IMR-90 (cell line): ENCODE data around the gene C2orf92. TPM values are rescaled to one million over a fixed set of nuclear protein-coding genes. Genes with fewer than 3 reads are reported as not detected.

Source experiments
- ATAC-seq: fragments of 200-7000 bp; cut with Tn5 transposase; 2 replicates; pipeline ENCODE4 v1.9.1; 2020; ENCODE audit warnings: low read depth, mild to moderate bottlenecking, moderate library complexity
- BruUV-seq: library from RNA; stranded (reverse); fragments of 400-500 nt; replicated peaks from 2 replicates; lab custom pipeline; 2021; lab: Mats Ljungman, UMichigan
- CTCF ChIA-PET: fragments of 300-600 bp; formaldehyde crosslinking; extraction: SDS; loops from one replicate; lab custom pipeline; 2021; ENCODE audit warnings: antibody characterized with exemption; lab: Yijun Ruan, JAX
- POLR2A ChIA-PET: fragments of 300-600 bp; sonication (Branson Sonifier 250); formaldehyde crosslinking; loops from one replicate; lab custom pipeline; 2022; ENCODE audit warnings: antibody characterized with exemption; ENCODE audit not compliant: unreplicated experiment; lab: Charles Lee
- DNase-seq: peaks from one replicate; pipeline ENCODE4 v3.0.0; 2013
- H2AFZ ChIP-seq: replicated peaks from 2 replicates; pipeline ENCODE3; 2013; ENCODE audit warnings: low read length, mild to moderate bottlenecking; ENCODE audit not compliant: poor library complexity
- H2AK5ac ChIP-seq: 2 replicates; pipeline ENCODE4 v1.6.1; 2013; ENCODE audit warnings: low read depth, low read length, inconsistent platforms
- H2AK9ac ChIP-seq: replicated peaks from 2 replicates; pipeline ENCODE3; 2013; ENCODE audit warnings: mild to moderate bottlenecking, low read depth, low read length, moderate library complexity; ENCODE audit not compliant: poor library complexity
- H2BK120ac ChIP-seq: 2 replicates; pipeline ENCODE4 v1.6.1; 2013; ENCODE audit warnings: low read depth, low read length, inconsistent platforms
- H2BK15ac ChIP-seq: 3 replicates; pipeline ENCODE4 v1.6.1; 2013; ENCODE audit warnings: low read depth, low read length, inconsistent platforms
- H2BK20ac ChIP-seq: 2 replicates; pipeline ENCODE4 v1.6.1; 2013; ENCODE audit warnings: low read depth, mild to moderate bottlenecking, inconsistent platforms, low read length, moderate library complexity
- H2BK5ac ChIP-seq: 2 replicates; pipeline ENCODE4 v1.6.1; 2013; ENCODE audit warnings: mild to moderate bottlenecking, low read depth, low read length, inconsistent platforms; ENCODE audit not compliant: poor library complexity, severe bottlenecking
- H3K14ac ChIP-seq: replicated peaks from 2 replicates; pipeline ENCODE4 v1.6.1; 2013; ENCODE audit warnings: low read depth, low read length, inconsistent platforms
- H3K18ac ChIP-seq: 2 replicates; pipeline ENCODE4 v1.6.1; 2013; ENCODE audit warnings: low read depth, low read length, control low read depth
- H3K23ac ChIP-seq: 2 replicates; pipeline ENCODE4 v1.6.1; 2013; ENCODE audit warnings: low read depth, low read length, inconsistent platforms
- H3K27ac ChIP-seq: 2 replicates; pipeline ENCODE4 v1.5.1; 2013; ENCODE audit warnings: mild to moderate bottlenecking, control low read depth, low read length; ENCODE audit not compliant: insufficient read depth
- H3K27me3 ChIP-seq: 2 replicates; pipeline ENCODE4 v1.6.1; 2013; ENCODE audit warnings: low read length; ENCODE audit not compliant: control insufficient read depth, insufficient read depth
- H3K36me3 ChIP-seq: 2 replicates; pipeline ENCODE4 v1.6.1; 2013; ENCODE audit warnings: low read length, mixed read lengths; ENCODE audit not compliant: control insufficient read depth, insufficient read depth
- H3K4ac ChIP-seq: 2 replicates; pipeline ENCODE4 v1.6.1; 2013; ENCODE audit warnings: low read depth, low read length, inconsistent platforms
- H3K4me1 ChIP-seq: 2 replicates; pipeline ENCODE4 v1.6.1; 2013; ENCODE audit warnings: low read length, mixed read lengths; ENCODE audit not compliant: control insufficient read depth, insufficient read depth
- H3K4me2 ChIP-seq: 2 replicates; pipeline ENCODE4 v1.6.1; 2013; ENCODE audit warnings: low read depth, mild to moderate bottlenecking, control low read depth, low read length, moderate library complexity
- H3K4me3 ChIP-seq: 2 replicates; pipeline ENCODE4 v1.5.1; 2013; ENCODE audit warnings: low read depth, mild to moderate bottlenecking, control low read depth, low read length, moderate library complexity; ENCODE audit not compliant: insufficient read depth
- H3K56ac ChIP-seq: 2 replicates; pipeline ENCODE4 v1.6.1; 2013; ENCODE audit warnings: low read length, inconsistent platforms; ENCODE audit not compliant: insufficient read depth; ENCODE audit errors: extremely low read depth
- H3K79me1 ChIP-seq, 2 experiments: 2 replicates each; pipeline ENCODE4 v1.6.1; 2013; ENCODE audit warnings: low read length in 2 of 2, inconsistent platforms in 1 of 2, low read depth in 1 of 2
- H3K9ac ChIP-seq: 2 replicates; pipeline ENCODE4 v1.6.1; 2013; ENCODE audit warnings: low read depth, low read length, control low read depth
- H3K9me1 ChIP-seq: 2 replicates; pipeline ENCODE4 v1.6.1; 2013; ENCODE audit warnings: low read length, inconsistent platforms; ENCODE audit not compliant: insufficient read depth
- H3K9me3 ChIP-seq: 2 replicates; pipeline ENCODE4 v1.6.1; 2013; ENCODE audit warnings: low read length; ENCODE audit not compliant: control insufficient read depth, insufficient read depth
- H4K20me1 ChIP-seq: 2 replicates; pipeline ENCODE4 v1.6.1; 2013; ENCODE audit warnings: low read length, inconsistent platforms; ENCODE audit not compliant: insufficient read depth
- H4K5ac ChIP-seq: 2 replicates; pipeline ENCODE4 v1.6.1; 2013; ENCODE audit warnings: mild to moderate bottlenecking, low read depth, low read length, control low read depth
- H4K8ac ChIP-seq, 2 experiments: 2 replicates each; pipeline ENCODE4 v1.6.1; 2013; ENCODE audit warnings: low read depth in 2 of 2, low read length in 2 of 2, control low read depth in 1 of 2, inconsistent platforms in 1 of 2
- H4K91ac ChIP-seq: 2 replicates; pipeline ENCODE4 v1.6.1; 2013; ENCODE audit warnings: low read depth, low read length, inconsistent platforms; ENCODE audit not compliant: insufficient read depth
- BHLHE40 ChIP-seq: fragments of 150-350 bp; IDR thresholded peaks from 2 replicates; pipeline ENCODE4 v1.6.1; 2016; ENCODE audit warnings: mild to moderate bottlenecking, low read depth, low read length
- CEBPB ChIP-seq: IDR thresholded peaks from 2 replicates; pipeline ENCODE4 v1.6.1; 2012; ENCODE audit warnings: low read depth, low read length, improper control_type of control experiment
- CHD1 ChIP-seq: IDR thresholded peaks from 2 replicates; pipeline ENCODE4 v1.6.1; 2012; ENCODE audit warnings: low read depth, low read length, improper control_type of control experiment
- FOS ChIP-seq: fragments of 150-350 bp; IDR thresholded peaks from 2 replicates; pipeline ENCODE4 v1.6.1; 2016; ENCODE audit warnings: low read depth, low read length
- MAFK ChIP-seq: IDR thresholded peaks from 2 replicates; pipeline ENCODE4 v1.6.1; 2012; ENCODE audit warnings: low read depth, low read length, improper control_type of control experiment
- MAZ ChIP-seq: IDR thresholded peaks from 2 replicates; pipeline ENCODE4 v1.6.1; 2012; ENCODE audit warnings: low read depth, mild to moderate bottlenecking, low read length, improper control_type of control experiment, moderate library complexity, borderline replicate concordance
- MXI1 ChIP-seq: IDR thresholded peaks from 2 replicates; pipeline ENCODE4 v1.6.1; 2012; ENCODE audit warnings: low read depth, mild to moderate bottlenecking, low read length, moderate library complexity, borderline replicate concordance
- NFE2L2 ChIP-seq: fragments of 150-350 bp; IDR thresholded peaks from 2 replicates; pipeline ENCODE4 v1.6.1; 2016; ENCODE audit warnings: low read depth, mild to moderate bottlenecking, low read length
- POLR2A ChIP-seq: IDR thresholded peaks from 2 replicates; pipeline ENCODE4 v1.6.1; 2012; ENCODE audit warnings: mild to moderate bottlenecking, low read depth, low read length
- RAD21 ChIP-seq: IDR thresholded peaks from 2 replicates; pipeline ENCODE4 v1.6.1; 2012; ENCODE audit warnings: low read length, improper control_type of control experiment
- RCOR1 ChIP-seq: IDR thresholded peaks from 2 replicates; pipeline ENCODE4 v1.6.1; 2012; ENCODE audit warnings: mild to moderate bottlenecking, low read length, improper control_type of control experiment; ENCODE audit not compliant: insufficient replicate concordance
- RFX5 ChIP-seq: IDR thresholded peaks from 2 replicates; pipeline ENCODE4 v1.8.0; 2012; ENCODE audit warnings: low read depth, mild to moderate bottlenecking, low read length, moderate library complexity
- SMC3 ChIP-seq: fragments of 150-350 bp; IDR thresholded peaks from 2 replicates; pipeline ENCODE4 v1.6.1; 2016; ENCODE audit warnings: low read depth, mild to moderate bottlenecking, antibody characterized with exemption, low read length, moderate library complexity
- WGBS, 2 experiments: methylation state at CpG; one replicate each; pipeline versions ENCODE4 v1.1.5 to v1.1.7; 2013; ENCODE audit warnings: missing lambda C conversion rate in 2 of 2; ENCODE audit not compliant: insufficient read length in 1 of 2; ENCODE audit errors: extremely low coverage in 2 of 2; 5-methylcytosine and 5-hydroxymethylcytosine counted together
- dilution Hi-C: fragments of 300-500 bp; cut with HindIII; formaldehyde crosslinking; loops from one replicate; pipeline ENCODE4 v1.14.3; 2018; ENCODE audit warnings: low sequenced_read_pairs; ENCODE audit not compliant: unreplicated experiment
- in situ Hi-C: fragments of 300-500 bp; cut with MboI; formaldehyde crosslinking; loops from 3 replicates; pipeline ENCODE4 v1.14.3; 2019; ENCODE audit warnings: low sequenced_read_pairs, inconsistent platforms, mixed read lengths
- intact Hi-C: fragments of 100-400 bp; cut with micrococcal nuclease; formaldehyde crosslinking; loops from 2 replicates; pipeline ENCODE4 v1.10.0; 2022
- polyA plus RNA-seq, 3 experiments: library from polyadenylated mRNA; depleted of rRNA; stranded (reverse); fragments of >200 nt; gene quantifications; 2 replicates each; pipeline ENCODE4 v1.2.3, GENCODE V29; 2012; ENCODE audit warnings: low replicate concordance in 1 of 3
- total RNA-seq: library from RNA; depleted of rRNA; stranded (reverse); fragments of >200 nt; gene quantifications from 2 replicates; pipeline ENCODE4 v1.2.3, GENCODE V29; 2012
- TF ChIP-seq, protein P1 (sequence below): fragments of 150-350 bp; IDR thresholded peaks from 2 replicates; pipeline ENCODE4 v1.6.1; 2017; ENCODE audit warnings: mild to moderate bottlenecking, antibody characterized with exemption, low read length, low read depth
- TF ChIP-seq, protein P2 (sequence below): fragments of 150-350 bp; IDR thresholded peaks from 2 replicates; pipeline ENCODE4 v1.6.1; 2016; ENCODE audit warnings: low read depth, mild to moderate bottlenecking, low read length, moderate library complexity, borderline replicate concordance
- TF ChIP-seq, protein P3 (sequence below): conservative IDR thresholded peaks from 2 replicates; pipeline ENCODE4 v1.5.1; 2012; ENCODE audit warnings: mild to moderate bottlenecking, low read depth, low read length, improper control_type of control experiment

Gene C2orf92
- total and polyA plus RNA-seq, 2 of the 4 experiments (the other 2 are of a cell fraction) = 0.90 to 2.5 TPM

DNA sequence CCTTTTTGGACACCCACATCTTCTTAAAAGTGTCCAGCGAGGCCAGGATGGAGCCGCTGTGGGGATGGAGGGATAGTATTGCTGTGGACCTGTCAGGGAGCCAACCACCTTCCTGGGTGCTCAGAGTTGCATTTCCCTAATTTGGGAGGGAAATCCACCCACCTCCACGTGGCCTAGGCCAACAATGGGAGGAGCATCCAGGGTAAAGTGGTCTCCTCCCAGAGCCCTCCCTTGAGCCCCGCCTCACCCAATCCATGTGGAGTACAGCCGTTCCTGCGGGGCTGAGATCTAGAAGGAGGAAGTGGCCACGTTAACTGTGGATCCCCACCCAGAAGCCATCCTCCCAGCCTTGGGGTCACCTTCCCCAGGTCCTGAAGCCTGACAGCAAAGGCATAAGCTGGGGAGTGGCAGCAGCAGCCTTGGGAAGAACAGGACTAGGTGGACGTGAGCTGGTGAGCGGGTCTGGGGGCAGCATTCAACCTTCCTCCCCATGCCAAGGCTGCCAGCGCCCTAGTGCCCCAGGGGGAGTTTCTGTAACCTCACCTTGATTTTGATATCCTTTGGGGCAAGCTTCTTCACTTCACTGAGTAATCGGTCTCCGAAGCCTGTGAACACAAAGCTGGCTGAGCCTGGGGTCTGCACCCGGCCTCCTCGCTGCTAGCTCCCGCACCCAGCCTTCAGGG is 12.5 kb upstream of the C2orf92 start:
- Histone ChIP-seq H3K79me1 (peaks cover 7 to 38% of the 10 kb centered on the region in 2 experiments; a peak in 3 of 4 replicates), H4K5ac (no peak overlapping the region), H2BK20ac (no peak overlapping the region), H3K4me1 (peaks cover 5% of the 10 kb centered on the region), H4K91ac (no peak overlapping the region), H3K9me3 (peaks cover 15% of the 10 kb centered on the region), H2AK5ac (no peak overlapping the region), H3K27ac (no peak overlapping the region), H4K8ac (no peak overlapping the region), H2BK5ac (no peak overlapping the region), H3K23ac (no peak overlapping the region), H3K4ac (no peak overlapping the region), H2BK120ac (no peak overlapping the region), H3K9me1 (peaks cover 13% of the 10 kb centered on the region), H2AK9ac (no peak overlapping the region), H3K27me3 (no peaks in the 10 kb centered on the region), H2AFZ (no peak overlapping the region), H4K20me1 (0 out of 2 replicates have a peak, but pooled peaks cover 4% of the 10 kb centered on the region), H3K4me3 (no peak overlapping the region), H3K9ac (no peak overlapping the region), H2BK15ac (no peak overlapping the region), H3K4me2 (no peak overlapping the region), H3K18ac (no peak overlapping the region), H3K56ac (no peak overlapping the region), H3K36me3 (peaks cover 45% of the 10 kb centered on the region), H3K14ac (no peak overlapping the region)
- DNase-seq (no peak), ATAC-seq (no peak)
- ChIA-PET CTCF (no interaction called here), POLR2A (no interaction called here)
- WGBS, 2 experiments = 100% methylated on average over 2 of the region's 15 CpGs; no CpG with 5 or more reads in 1 of the 2 experiments
- no TSS peak for BruUV-seq
- intact Hi-C loops = no loop called here
- dilution Hi-C loops = no loop called here
- in situ Hi-C loops = loop anchor here (25.0 kb wide), 1 partner anchor 1595 kb away; no protein-coding TSS in a partner anchor
- TF ChIP-seq RCOR1 (no peak), MAFK (no peak), RAD21 (no peak), MXI1 (no peak), RFX5 (no peak), BHLHE40 (no peak), MAZ (no peak), SMC3 (no peak), CEBPB (no peak), POLR2A (no peak), NFE2L2 (no peak), FOS (no peak), CHD1 (no peak)
- TF ChIP-seq, protein P1, sequence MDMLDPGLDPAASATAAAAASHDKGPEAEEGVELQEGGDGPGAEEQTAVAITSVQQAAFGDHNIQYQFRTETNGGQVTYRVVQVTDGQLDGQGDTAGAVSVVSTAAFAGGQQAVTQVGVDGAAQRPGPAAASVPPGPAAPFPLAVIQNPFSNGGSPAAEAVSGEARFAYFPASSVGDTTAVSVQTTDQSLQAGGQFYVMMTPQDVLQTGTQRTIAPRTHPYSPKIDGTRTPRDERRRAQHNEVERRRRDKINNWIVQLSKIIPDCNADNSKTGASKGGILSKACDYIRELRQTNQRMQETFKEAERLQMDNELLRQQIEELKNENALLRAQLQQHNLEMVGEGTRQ = no peak
- TF ChIP-seq, protein P2, sequence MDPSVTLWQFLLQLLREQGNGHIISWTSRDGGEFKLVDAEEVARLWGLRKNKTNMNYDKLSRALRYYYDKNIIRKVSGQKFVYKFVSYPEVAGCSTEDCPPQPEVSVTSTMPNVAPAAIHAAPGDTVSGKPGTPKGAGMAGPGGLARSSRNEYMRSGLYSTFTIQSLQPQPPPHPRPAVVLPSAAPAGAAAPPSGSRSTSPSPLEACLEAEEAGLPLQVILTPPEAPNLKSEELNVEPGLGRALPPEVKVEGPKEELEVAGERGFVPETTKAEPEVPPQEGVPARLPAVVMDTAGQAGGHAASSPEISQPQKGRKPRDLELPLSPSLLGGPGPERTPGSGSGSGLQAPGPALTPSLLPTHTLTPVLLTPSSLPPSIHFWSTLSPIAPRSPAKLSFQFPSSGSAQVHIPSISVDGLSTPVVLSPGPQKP = no peak
- TF ChIP-seq, protein P3, sequence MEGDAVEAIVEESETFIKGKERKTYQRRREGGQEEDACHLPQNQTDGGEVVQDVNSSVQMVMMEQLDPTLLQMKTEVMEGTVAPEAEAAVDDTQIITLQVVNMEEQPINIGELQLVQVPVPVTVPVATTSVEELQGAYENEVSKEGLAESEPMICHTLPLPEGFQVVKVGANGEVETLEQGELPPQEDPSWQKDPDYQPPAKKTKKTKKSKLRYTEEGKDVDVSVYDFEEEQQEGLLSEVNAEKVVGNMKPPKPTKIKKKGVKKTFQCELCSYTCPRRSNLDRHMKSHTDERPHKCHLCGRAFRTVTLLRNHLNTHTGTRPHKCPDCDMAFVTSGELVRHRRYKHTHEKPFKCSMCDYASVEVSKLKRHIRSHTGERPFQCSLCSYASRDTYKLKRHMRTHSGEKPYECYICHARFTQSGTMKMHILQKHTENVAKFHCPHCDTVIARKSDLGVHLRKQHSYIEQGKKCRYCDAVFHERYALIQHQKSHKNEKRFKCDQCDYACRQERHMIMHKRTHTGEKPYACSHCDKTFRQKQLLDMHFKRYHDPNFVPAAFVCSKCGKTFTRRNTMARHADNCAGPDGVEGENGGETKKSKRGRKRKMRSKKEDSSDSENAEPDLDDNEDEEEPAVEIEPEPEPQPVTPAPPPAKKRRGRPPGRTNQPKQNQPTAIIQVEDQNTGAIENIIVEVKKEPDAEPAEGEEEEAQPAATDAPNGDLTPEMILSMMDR = no peak
